ENCODE measurements around the gene CKAP2L.
A peak's percentile ranks its signal among the peaks of the same experiment; 100 is the strongest.
"Not testable (repeated sequence)": the region's sequence is repeated elsewhere in the genome, so short reads cannot be mapped to it uniquely, and the experiment has no call there.

CKAP2L gene

GRCh38 chr2:112724591-112725525 is 39.6 kb downstream of the CKAP2L start:
- no peak for DNase-seq

GRCh38 chr2:112723995-112724394 is 40.4 kb downstream of the CKAP2L start:
- no peak for DNase-seq

- DNase-seq: no peak
Observed at GRCh38 chr2:112723547-112723940, 40.9 kb downstream of the CKAP2L start.

GRCh38 chr2:112722816-112723546 is 41.4 kb downstream of the CKAP2L start:
- DNase-seq: no peak

GRCh38 chr2:112721819-112722522 is 42.4 kb downstream of the CKAP2L start:
- DNase-seq: no peak

GRCh38 chr2:112720785-112721184 is 43.6 kb downstream of the CKAP2L start, which contains the start of gene NT5DC4:
NT5DC4 (plus strand) TSS chr2:112721020; CDS start chr2:112721080, 60 bp downstream.
- DNase-seq: no peak

- no peak for DNase-seq
Observed at GRCh38 chr2:112718863-112719370, 45.5 kb downstream of the CKAP2L start.

GRCh38 chr2:112716826-112717352 is 47.5 kb downstream of the CKAP2L start:
- not testable (repeated sequence) for DNase-seq

- not testable (repeated sequence) for DNase-seq
Observed at GRCh38 chr2:112716094-112716493, 48.3 kb downstream of the CKAP2L start.

GRCh38 chr2:112714836-112715631 is 49.4 kb downstream of the CKAP2L start:
- no peak for DNase-seq

GRCh38 chr2:112714331-112714730 is 50.1 kb downstream of the CKAP2L start:
- no peak for DNase-seq

GRCh38 chr2:112713926-112714325 is 50.5 kb downstream of the CKAP2L start:
- DNase-seq: no peak

- DNase-seq: no peak
Observed at GRCh38 chr2:112713585-112713925, 50.9 kb downstream of the CKAP2L start.

- DNase-seq: peak; percentile 48
Observed at GRCh38 chr2:112712903-112713584, 51.4 kb downstream of the CKAP2L start.

- no peak for DNase-seq
Observed at GRCh38 chr2:112712465-112712864, 51.9 kb downstream of the CKAP2L start.

- DNase-seq: no peak
Observed at GRCh38 chr2:112710956-112711750, 53.3 kb downstream of the CKAP2L start.

GRCh38 chr2:112709703-112710102 is 54.7 kb downstream of the CKAP2L start:
- no peak for DNase-seq

- DNase-seq: no peak
Observed at GRCh38 chr2:112708968-112709367, 55.4 kb downstream of the CKAP2L start.

GRCh38 chr2:112706947-112707346 is 57.5 kb downstream of the CKAP2L start:
- DNase-seq: not testable (repeated sequence)

- peak; percentile 90 for DNase-seq
Observed at GRCh38 chr2:112706170-112706664, 58.2 kb downstream of the CKAP2L start.
